MCF 10A (cell line): ENCODE measurements around the gene USP15. TPM values are rescaled to one million over a fixed set of nuclear protein-coding genes. Genes with fewer than 3 reads are reported as not detected.

ENCODE experiments used
- BruUV-seq: library from RNA; stranded (reverse); fragments of 400-500 nt; replicated peaks from 2 replicates; lab custom pipeline; 2021; lab: Mats Ljungman, UMichigan
- CTCF ChIA-PET: fragments of 300-600 bp; sonication (Branson Sonifier 250); formaldehyde crosslinking; extraction: SDS; loops from one replicate; lab custom pipeline; 2021; ENCODE audit warnings: antibody characterized with exemption, inconsistent platforms; lab: Yijun Ruan, JAX
- POLR2A ChIA-PET: fragments of 300-600, 350-650 bp; sonication (Branson Sonifier 250); formaldehyde crosslinking; extraction: SDS; loops from one replicate; lab custom pipeline; 2020; ENCODE audit warnings: antibody characterized with exemption, inconsistent platforms; lab: Yijun Ruan, JAX
- DNase-seq: peaks from one replicate; pipeline ENCODE4 v3.0.0-alpha.2; 2018; ENCODE audit not compliant: unreplicated experiment
- H3K27ac Mint-ChIP-seq: one replicate; pipeline ENCODE4 v1.8.0; 2022; ENCODE audit warnings: mild to moderate bottlenecking, low read depth, mixed read lengths; ENCODE audit not compliant: unreplicated experiment
- H3K27me3 Mint-ChIP-seq: one replicate; pipeline ENCODE4 v1.8.0; 2022; ENCODE audit warnings: mixed read lengths; ENCODE audit not compliant: insufficient read depth, unreplicated experiment
- H3K36me3 Mint-ChIP-seq: one replicate; pipeline ENCODE4 v1.8.0; 2022; ENCODE audit warnings: mild to moderate bottlenecking, moderate library complexity, mixed read lengths; ENCODE audit not compliant: insufficient read depth, unreplicated experiment
- H3K4me1 Mint-ChIP-seq: one replicate; pipeline ENCODE4 v1.8.0; 2022; ENCODE audit warnings: mixed read lengths; ENCODE audit not compliant: insufficient read depth, unreplicated experiment
- H3K4me3 Mint-ChIP-seq: one replicate; pipeline ENCODE4 v1.8.0; 2022; ENCODE audit warnings: mild to moderate bottlenecking, moderate library complexity, mixed read lengths; ENCODE audit not compliant: unreplicated experiment
- H3K9me3 Mint-ChIP-seq: one replicate; pipeline ENCODE4 v1.8.0; 2022; ENCODE audit warnings: mixed read lengths; ENCODE audit not compliant: unreplicated experiment
- CTCF ChIP-seq: fragments of 200-600 bp; IDR thresholded peaks from one replicate; pipeline ENCODE4 v1.8.0; 2022; ENCODE audit warnings: antibody characterized with exemption, mild to moderate bottlenecking; ENCODE audit not compliant: unreplicated experiment
- intact Hi-C: fragments of 100-400 bp; cut with micrococcal nuclease; formaldehyde crosslinking; loops from 2 replicates; pipeline ENCODE4 v1.14.1; 2022
- total RNA-seq: library from RNA; stranded (reverse); gene quantifications from 2 replicates; pipeline ENCODE4 v1.2.3, GENCODE V29; 2022

USP15 gene
- total RNA-seq, 1 experiment from 2014 or later, result 71.0 TPM

GRCh38 chr12:62224601-62225000, 35.6 kb upstream of the USP15 start:
- H3K27ac Mint-ChIP-seq, result no peak overlapping the region
- DNase-seq, result no peak
- no peaks in the 10 kb centered on the region for H3K27me3 Mint-ChIP-seq
- POLR2A ChIA-PET, result no interaction called here
- H3K9me3 Mint-ChIP-seq, result no peaks in the 10 kb centered on the region
- H3K4me1 Mint-ChIP-seq, result no peaks in the 10 kb centered on the region
- CTCF ChIA-PET, result no interaction called here
- no peak overlapping the region for H3K4me3 Mint-ChIP-seq
- intact Hi-C loops, result no loop called here
- no peak for TF ChIP-seq CTCF
- no peaks in the 10 kb centered on the region for H3K36me3 Mint-ChIP-seq
- BruUV-seq, result no TSS peak

- TF ChIP-seq CTCF, result no peak
- ChIA-PET CTCF (interaction anchor here (0.7 kb wide), 1 partner anchor 16 kb away, joined by 3 read pairs; no protein-coding TSS in a partner anchor), POLR2A (no interaction called here)
- H3K9me3 Mint-ChIP-seq, result no peaks in the 10 kb centered on the region
- H3K27me3 Mint-ChIP-seq, result no peaks in the 10 kb centered on the region
- no peak overlapping the region for H3K4me3 Mint-ChIP-seq
- no peak overlapping the region for H3K27ac Mint-ChIP-seq
- H3K4me1 Mint-ChIP-seq, result no peaks in the 10 kb centered on the region
- no TSS peak for BruUV-seq
- H3K36me3 Mint-ChIP-seq, result no peaks in the 10 kb centered on the region
- intact Hi-C loops, result no loop called here
- DNase-seq, result no peak
Observed at GRCh38 chr12:62227091-62227490, 33.1 kb upstream of the USP15 start.

GRCh38 chr12:62230652-62231051, 29.6 kb upstream of the USP15 start:
- Mint-ChIP-seq H3K4me1 (no peaks in the 10 kb centered on the region), H3K4me3 (no peak overlapping the region), H3K36me3 (peaks cover 5% of the 10 kb centered on the region), H3K27ac (no peak overlapping the region), H3K9me3 (no peaks in the 10 kb centered on the region), H3K27me3 (no peaks in the 10 kb centered on the region)
- BruUV-seq, result no TSS peak
- ChIA-PET POLR2A (no interaction called here), CTCF (interaction anchor here (0.6 kb wide), 1 partner anchor 1841 kb away, joined by 3 read pairs; no protein-coding TSS in a partner anchor)
- intact Hi-C loops, result no loop called here
- DNase-seq, result no peak
- no peak for TF ChIP-seq CTCF

- intact Hi-C loops, result no loop called here
- CTCF ChIA-PET, result interaction anchor here (0.6 to 0.9 kb wide), 2 partner anchors 11 to 1763 kb away, joined by 3 to 6 read pairs; no protein-coding TSS in a partner anchor
- no peaks in the 10 kb centered on the region for H3K9me3 Mint-ChIP-seq
Observed at GRCh38 chr12:62232143-62232729, 28.0 kb upstream of the USP15 start.

More at GRCh38 chr12:62232143-62232729, 28.0 kb upstream of the USP15 start:
- TF ChIP-seq CTCF, result no peak
- BruUV-seq, result no TSS peak
- no peak for DNase-seq
- H3K27ac Mint-ChIP-seq, result no peak overlapping the region
- no peaks in the 10 kb centered on the region for H3K27me3 Mint-ChIP-seq
- H3K4me1 Mint-ChIP-seq, result no peaks in the 10 kb centered on the region
- POLR2A ChIA-PET, result interaction anchor here (1.1 kb wide), 1 partner anchor 24 kb away, joined by 3 read pairs; no protein-coding TSS in a partner anchor
- peaks cover 5% of the 10 kb centered on the region for H3K36me3 Mint-ChIP-seq
- no peak overlapping the region for H3K4me3 Mint-ChIP-seq
